ENCODE results near the gene WDSUB1. TPM values are rescaled to one million over a fixed set of nuclear protein-coding genes. Genes with fewer than 3 reads are reported as not detected.

WDSUB1 gene
- total and polyA plus RNA-seq, 10 donors = 5.2 to 14.8 (median 9.5) TPM

DNA sequence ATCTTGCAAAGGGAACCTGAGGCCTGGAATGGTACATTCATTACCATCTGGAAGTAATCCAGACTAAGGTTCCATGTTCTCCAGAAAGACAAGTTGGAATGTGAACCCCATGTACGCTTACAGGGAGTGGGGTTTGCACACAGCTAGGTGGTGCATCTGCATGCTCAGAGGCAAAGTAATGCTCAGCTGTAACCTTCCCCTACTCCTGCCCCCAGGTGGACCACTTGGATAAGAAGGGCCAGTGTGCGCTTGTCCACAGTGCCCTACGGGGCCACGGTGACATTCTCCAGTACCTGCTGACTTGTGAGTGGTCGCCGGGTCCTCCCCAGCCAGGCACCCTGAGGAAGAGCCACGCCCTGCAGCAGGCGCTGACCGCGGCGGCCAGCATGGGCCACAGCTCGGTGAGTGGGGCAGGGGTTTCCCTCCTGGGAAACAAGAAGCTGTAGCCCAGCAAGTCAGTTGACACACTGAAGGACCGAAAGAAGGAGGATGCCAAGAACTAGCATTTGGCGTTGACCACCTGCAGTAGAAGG, 90.0 kb downstream of the WDSUB1 start:
- Histone ChIP-seq H3K27ac (no peak overlapping the region), H3K36me3 (peaks cover 0 to 69% (median 5%) of the 10 kb centered on the region in 6 donors), H3K27me3 (replicated peaks in 1 of 7) (no peaks in the 10 kb centered on the region), H3K4me1 (peaks cover 0 to 11% (median 6%) of the 10 kb centered on the region in 6 donors), H3K9me3 (no peaks in the 10 kb centered on the region), H3K4me3 (no peak overlapping the region)
- 84 to 97% (median 96%) methylated on average over 4 to 14 of the region's 14 CpGs for WGBS, 5 donors
- TF ChIP-seq, protein P1, sequence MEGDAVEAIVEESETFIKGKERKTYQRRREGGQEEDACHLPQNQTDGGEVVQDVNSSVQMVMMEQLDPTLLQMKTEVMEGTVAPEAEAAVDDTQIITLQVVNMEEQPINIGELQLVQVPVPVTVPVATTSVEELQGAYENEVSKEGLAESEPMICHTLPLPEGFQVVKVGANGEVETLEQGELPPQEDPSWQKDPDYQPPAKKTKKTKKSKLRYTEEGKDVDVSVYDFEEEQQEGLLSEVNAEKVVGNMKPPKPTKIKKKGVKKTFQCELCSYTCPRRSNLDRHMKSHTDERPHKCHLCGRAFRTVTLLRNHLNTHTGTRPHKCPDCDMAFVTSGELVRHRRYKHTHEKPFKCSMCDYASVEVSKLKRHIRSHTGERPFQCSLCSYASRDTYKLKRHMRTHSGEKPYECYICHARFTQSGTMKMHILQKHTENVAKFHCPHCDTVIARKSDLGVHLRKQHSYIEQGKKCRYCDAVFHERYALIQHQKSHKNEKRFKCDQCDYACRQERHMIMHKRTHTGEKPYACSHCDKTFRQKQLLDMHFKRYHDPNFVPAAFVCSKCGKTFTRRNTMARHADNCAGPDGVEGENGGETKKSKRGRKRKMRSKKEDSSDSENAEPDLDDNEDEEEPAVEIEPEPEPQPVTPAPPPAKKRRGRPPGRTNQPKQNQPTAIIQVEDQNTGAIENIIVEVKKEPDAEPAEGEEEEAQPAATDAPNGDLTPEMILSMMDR (IDR thresholded peaks at IDR 0.05 in 8 of 11, conservative IDR thresholded peaks at IDR 0.05 in 3 of 11) = no peak
- no peak for TF ChIP-seq POLR2A (IDR thresholded peaks at IDR 0.05)
- TF ChIP-seq POLR2AphosphoS5 (IDR thresholded peaks at IDR 0.05) = peak in 1 of 3 donors; percentile 18
- intact Hi-C loops (cut with DNase I; ENCODE audit: low total_unique reads) = no loop called here
- peak; percentile 70 for DNase-seq

GRCh38 chr2:159195697-159196096, 90.8 kb downstream of the WDSUB1 start:
- H3K27me3 ChIP-seq (replicated peaks in 1 of 7) = no peaks in the 10 kb centered on the region
- whole genome bisulfite sequencing, 5 donors = 81 to 95% (median 94%) methylated on average over 5 to 6 of the region's 6 CpGs

GRCh38 chr2:159194241-159194640, 92.3 kb downstream of the WDSUB1 start:
- DNase-seq = no peak
- Histone ChIP-seq H3K4me1 (no peaks in the 10 kb centered on the region), H3K27me3 (replicated peaks in 1 of 7) (no peaks in the 10 kb centered on the region), H3K36me3 (peaks cover 0 to 49% (median 5%) of the 10 kb centered on the region in 6 donors), H3K27ac (no peak overlapping the region), H3K9me3 (no peaks in the 10 kb centered on the region), H3K4me3 (no peak overlapping the region)
- TF ChIP-seq, protein P1 (IDR thresholded peaks at IDR 0.05 in 8 of 11, conservative IDR thresholded peaks at IDR 0.05 in 3 of 11) = no peak
- TF ChIP-seq POLR2A (IDR thresholded peaks at IDR 0.05) = no peak
- TF ChIP-seq POLR2AphosphoS5 (IDR thresholded peaks at IDR 0.05) = no peak
- intact Hi-C loops (cut with DNase I; ENCODE audit: low total_unique reads) = no loop called here
- 90 to 96% (median 95%) methylated on average over 9 to 10 of the region's 10 CpGs for WGBS, 5 donors

More at GRCh38 chr2:159195697-159196096, 90.8 kb downstream of the WDSUB1 start:
- TF ChIP-seq, protein P1 (IDR thresholded peaks at IDR 0.05 in 8 of 11, conservative IDR thresholded peaks at IDR 0.05 in 3 of 11) = no peak
- TF ChIP-seq POLR2AphosphoS5 (IDR thresholded peaks at IDR 0.05) = no peak
- TF ChIP-seq POLR2A (IDR thresholded peaks at IDR 0.05) = no peak
- no peaks in the 10 kb centered on the region for H3K9me3 ChIP-seq
- H3K4me3 ChIP-seq = no peak overlapping the region
- peaks cover 0 to 4% (median under 1%) of the 10 kb centered on the region in 6 donors for H3K4me1 ChIP-seq
- intact Hi-C loops (cut with DNase I; ENCODE audit: low total_unique reads) = no loop called here
- peaks cover 0 to 63% (median 5%) of the 10 kb centered on the region in 6 donors for H3K36me3 ChIP-seq
- H3K27ac ChIP-seq = no peak overlapping the region
- peak; percentile 57 for DNase-seq

DNA sequence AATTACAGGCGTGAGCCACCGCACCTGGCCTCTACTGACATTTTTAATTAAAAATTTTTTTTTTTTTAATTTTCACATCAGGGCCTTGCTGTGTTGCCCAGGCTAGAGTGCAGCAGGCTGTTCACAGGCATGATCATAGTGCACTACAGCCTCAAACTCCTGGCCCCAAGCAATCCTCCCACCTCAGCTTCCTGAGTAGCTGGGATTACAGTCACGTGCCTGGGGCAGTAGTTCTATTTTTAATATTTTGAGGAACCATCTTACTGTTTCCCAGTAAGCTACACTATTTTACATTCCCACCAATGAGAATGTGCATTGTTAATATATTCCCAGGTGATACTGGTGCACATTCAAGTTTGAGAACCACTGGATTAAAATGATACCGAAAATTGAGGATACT, 92.7 kb downstream of the WDSUB1 start:
- WGBS, 5 donors = 83 to 88% (median 86%) methylated on average over 4 of the region's 4 CpGs
- Histone ChIP-seq H3K27me3 (replicated peaks in 1 of 7) (no peaks in the 10 kb centered on the region), H3K36me3 (peaks cover 0 to 46% (median 3%) of the 10 kb centered on the region in 6 donors), H3K27ac (no peak overlapping the region), H3K9me3 (no peaks in the 10 kb centered on the region), H3K4me1 (no peaks in the 10 kb centered on the region), H3K4me3 (no peak overlapping the region)
- intact Hi-C loops (cut with DNase I; ENCODE audit: low total_unique reads) = no loop called here
- TF ChIP-seq POLR2AphosphoS5 (IDR thresholded peaks at IDR 0.05) (no peak), POLR2A (IDR thresholded peaks at IDR 0.05) (no peak)
- TF ChIP-seq, protein P1 (IDR thresholded peaks at IDR 0.05 in 8 of 11, conservative IDR thresholded peaks at IDR 0.05 in 3 of 11) = no peak
- no peak for DNase-seq
